Adrenal gland (tissue), 5 donors: Measurements from ENCODE around the gene GMDS.

Experiments
- POLR2A ChIP-seq, 2 donors: fragments of 450-650 bp; IDR thresholded peaks; one replicate each; pipeline ENCODE4 v1.6.1; 2017; ENCODE audit warnings: antibody characterized with exemption in 2 of 2, mild to moderate bottlenecking in 2 of 2, moderate library complexity in 1 of 2
- TF ChIP-seq, protein P1 (sequence below), 6 experiments: fragments of 450-650 bp in 4 of 6; fragments of 200-600 bp in 2 of 6; sonication (generic) in 1 of 6; IDR thresholded peaks; 1 replicate in 5 of 6; 2 replicates in 1 of 6; pipeline versions ENCODE4 v1.5.1 to v1.8.0; 2016 to 2021; ENCODE audit warnings: antibody characterized with exemption in 6 of 6, mild to moderate bottlenecking in 2 of 6, moderate library complexity in 1 of 6
- donor health status: DM: no; HTN: no; CAD: no.

DNA sequence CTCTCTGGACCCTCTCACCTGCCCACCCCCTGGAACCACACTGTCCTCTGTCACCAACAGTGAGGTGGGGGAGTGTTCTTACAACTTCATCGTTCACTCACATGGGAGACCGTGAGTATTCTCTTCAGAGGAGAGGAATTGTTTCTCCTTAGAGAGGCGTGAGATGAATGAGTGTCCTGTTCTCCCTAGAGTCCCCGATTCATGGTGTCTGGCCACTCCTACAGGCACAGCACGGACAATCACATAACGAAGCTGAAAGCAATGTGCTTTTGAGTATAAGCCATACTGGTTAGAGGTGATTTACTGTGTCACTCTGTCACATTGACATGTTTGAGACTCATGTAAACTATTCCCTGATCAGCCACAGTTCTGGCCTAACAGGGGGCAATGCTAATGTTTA is 581.1 kb downstream of the GMDS start:
- TF ChIP-seq, protein P1, sequence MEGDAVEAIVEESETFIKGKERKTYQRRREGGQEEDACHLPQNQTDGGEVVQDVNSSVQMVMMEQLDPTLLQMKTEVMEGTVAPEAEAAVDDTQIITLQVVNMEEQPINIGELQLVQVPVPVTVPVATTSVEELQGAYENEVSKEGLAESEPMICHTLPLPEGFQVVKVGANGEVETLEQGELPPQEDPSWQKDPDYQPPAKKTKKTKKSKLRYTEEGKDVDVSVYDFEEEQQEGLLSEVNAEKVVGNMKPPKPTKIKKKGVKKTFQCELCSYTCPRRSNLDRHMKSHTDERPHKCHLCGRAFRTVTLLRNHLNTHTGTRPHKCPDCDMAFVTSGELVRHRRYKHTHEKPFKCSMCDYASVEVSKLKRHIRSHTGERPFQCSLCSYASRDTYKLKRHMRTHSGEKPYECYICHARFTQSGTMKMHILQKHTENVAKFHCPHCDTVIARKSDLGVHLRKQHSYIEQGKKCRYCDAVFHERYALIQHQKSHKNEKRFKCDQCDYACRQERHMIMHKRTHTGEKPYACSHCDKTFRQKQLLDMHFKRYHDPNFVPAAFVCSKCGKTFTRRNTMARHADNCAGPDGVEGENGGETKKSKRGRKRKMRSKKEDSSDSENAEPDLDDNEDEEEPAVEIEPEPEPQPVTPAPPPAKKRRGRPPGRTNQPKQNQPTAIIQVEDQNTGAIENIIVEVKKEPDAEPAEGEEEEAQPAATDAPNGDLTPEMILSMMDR (IDR thresholded peaks at IDR 0.05) = no peak
- TF ChIP-seq POLR2A (IDR thresholded peaks at IDR 0.05) = no peak
